ENCODE results near the gene FDX2. TPM values are rescaled to one million over a fixed set of nuclear protein-coding genes. Genes with fewer than 3 reads are reported as not detected.

The FDX2 gene
- total and polyA plus RNA-seq, 2 donors (not counting 3 experiments of a cell fraction or from before 2014, with no cell fraction given), result 20.5 to 59.8 TPM

DNA sequence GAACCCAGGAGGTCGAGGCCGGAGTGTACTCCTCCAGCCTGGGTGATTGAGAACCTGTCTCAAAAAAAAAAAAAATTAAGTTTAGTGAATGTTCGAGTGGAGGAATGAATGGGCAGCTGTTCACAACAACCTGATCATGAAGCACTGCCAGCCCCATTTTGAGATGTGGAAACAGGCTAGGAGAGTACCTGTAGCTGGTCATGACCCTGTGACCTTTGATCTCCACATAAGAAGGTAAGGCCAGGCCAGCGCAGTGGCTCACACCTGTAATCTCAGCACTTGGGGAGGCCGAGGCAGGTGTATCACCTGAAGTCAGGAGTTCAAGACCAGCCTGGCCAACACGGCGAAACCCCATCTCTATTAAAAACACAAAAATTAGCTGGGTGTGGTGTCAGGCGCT lies 9.9 kb upstream of the FDX2 start:
- H3K79me2 ChIP-seq (ENCODE audit: control insufficient read depth, insufficient read depth, low read length), result peaks cover 7% of the 10 kb centered on the region
- no peak for DNase-seq (ENCODE audit: low read depth, low spot score)
- TF ChIP-seq POLR2AphosphoS5 (IDR thresholded peaks at IDR 0.05; ENCODE audit: insufficient read depth, low read depth, low read length) (no peak), POLR2A (IDR thresholded peaks at IDR 0.05; ENCODE audit: low read depth, low read length) (no peak), FOS (IDR thresholded peaks at IDR 0.05; ENCODE audit: borderline replicate concordance, insufficient read depth, low read length) (no peak), GATA2 (IDR thresholded peaks at IDR 0.05; ENCODE audit: insufficient read depth, insufficient read length, low read depth, low read length) (no peak), JUN (IDR thresholded peaks at IDR 0.05; ENCODE audit: borderline replicate concordance, insufficient read depth, insufficient read length, low read depth) (no peak), EZH2 (IDR thresholded peaks at IDR 0.05; ENCODE audit: borderline replicate concordance, low read depth, low read length, severe bottlenecking) (no peak), MYC (IDR thresholded peaks at IDR 0.05; ENCODE audit: low read depth, low read length) (no peak)
- TF ChIP-seq, protein P1, sequence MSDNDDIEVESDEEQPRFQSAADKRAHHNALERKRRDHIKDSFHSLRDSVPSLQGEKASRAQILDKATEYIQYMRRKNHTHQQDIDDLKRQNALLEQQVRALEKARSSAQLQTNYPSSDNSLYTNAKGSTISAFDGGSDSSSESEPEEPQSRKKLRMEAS (IDR thresholded peaks at IDR 0.05; ENCODE audit: insufficient read depth, insufficient read length), result no peak
- TF ChIP-seq, protein P2, sequence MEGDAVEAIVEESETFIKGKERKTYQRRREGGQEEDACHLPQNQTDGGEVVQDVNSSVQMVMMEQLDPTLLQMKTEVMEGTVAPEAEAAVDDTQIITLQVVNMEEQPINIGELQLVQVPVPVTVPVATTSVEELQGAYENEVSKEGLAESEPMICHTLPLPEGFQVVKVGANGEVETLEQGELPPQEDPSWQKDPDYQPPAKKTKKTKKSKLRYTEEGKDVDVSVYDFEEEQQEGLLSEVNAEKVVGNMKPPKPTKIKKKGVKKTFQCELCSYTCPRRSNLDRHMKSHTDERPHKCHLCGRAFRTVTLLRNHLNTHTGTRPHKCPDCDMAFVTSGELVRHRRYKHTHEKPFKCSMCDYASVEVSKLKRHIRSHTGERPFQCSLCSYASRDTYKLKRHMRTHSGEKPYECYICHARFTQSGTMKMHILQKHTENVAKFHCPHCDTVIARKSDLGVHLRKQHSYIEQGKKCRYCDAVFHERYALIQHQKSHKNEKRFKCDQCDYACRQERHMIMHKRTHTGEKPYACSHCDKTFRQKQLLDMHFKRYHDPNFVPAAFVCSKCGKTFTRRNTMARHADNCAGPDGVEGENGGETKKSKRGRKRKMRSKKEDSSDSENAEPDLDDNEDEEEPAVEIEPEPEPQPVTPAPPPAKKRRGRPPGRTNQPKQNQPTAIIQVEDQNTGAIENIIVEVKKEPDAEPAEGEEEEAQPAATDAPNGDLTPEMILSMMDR (IDR thresholded peaks at IDR 0.05; ENCODE audit: extremely low read depth in 1 of 2, insufficient read depth in 1 of 2, low read depth in 1 of 2, low read length in 2 of 2), result no peak

More for the DNA sequence above, 9.9 kb upstream of the FDX2 start:
- Histone ChIP-seq H2AFZ (ENCODE audit: low read depth, low read length) (no peak overlapping the region), H4K20me1 (replicated peaks; ENCODE audit: control insufficient read depth, extremely low read depth, insufficient read depth, low read length) (no peaks in the 10 kb centered on the region), H3K9ac (replicated peaks; ENCODE audit: extremely low read depth, insufficient read depth, low read length) (no peak overlapping the region), H3K27me3 (ENCODE audit: control insufficient read depth in 2 of 2, insufficient read depth in 2 of 2, low read length in 2 of 2) (no peaks in the 10 kb centered on the region), H3K4me3 (replicated peaks in 1 of 3; ENCODE audit: insufficient read depth in 1 of 3, low read depth in 1 of 3, low read length in 3 of 3) (no peak overlapping the region), H3K9me3 (replicated peaks; ENCODE audit: control insufficient read depth, insufficient read depth, low read length) (no peaks in the 10 kb centered on the region), H3K36me3 (ENCODE audit: control insufficient read depth in 2 of 2, extremely low read depth in 1 of 2, insufficient read depth in 2 of 2, low read length in 2 of 2) (peaks cover 9 to 55% of the 10 kb centered on the region in 2 experiments), H3K9me1 (replicated peaks; ENCODE audit: control insufficient read depth, extremely low read depth, insufficient read depth, low read length) (no peaks in the 10 kb centered on the region), H3K4me2 (ENCODE audit: insufficient read depth, low read length) (no peak overlapping the region), H3K4me1 (ENCODE audit: control insufficient read depth, extremely low read depth, insufficient read depth, low read length) (no peaks in the 10 kb centered on the region), H3K27ac (ENCODE audit: insufficient read depth, low read depth, low read length) (no peak overlapping the region)
- dilution Hi-C loops (cut with MboI; ENCODE audit: extremely low pct_ligation_motif_present, low sequenced_read_pairs), result no loop called here
- intact Hi-C loops (cut with micrococcal nuclease), result no loop called here
- FAIRE-seq, result no peak
- POLR2A ChIA-PET, result interaction anchor here (0.6 kb wide), 1 partner anchor 46 kb away, joined by 3 read pairs; no protein-coding TSS in a partner anchor
- BruUV-seq (replicated peaks), result no TSS peak
- CTCF ChIA-PET, result no interaction called here
